Measurements from ENCODE around the gene ABCA7. TPM values are rescaled to one million over a fixed set of nuclear protein-coding genes. Genes with fewer than 3 reads are reported as not detected.
"Not testable (repeated sequence)": the region's sequence is repeated elsewhere in the genome, so short reads cannot be mapped to it uniquely, and the experiment has no call there.

ABCA7 gene
- total RNA-seq, 4 donors from 2014 or later = 12.6 to 24.4 (median 18.7) TPM

DNA sequence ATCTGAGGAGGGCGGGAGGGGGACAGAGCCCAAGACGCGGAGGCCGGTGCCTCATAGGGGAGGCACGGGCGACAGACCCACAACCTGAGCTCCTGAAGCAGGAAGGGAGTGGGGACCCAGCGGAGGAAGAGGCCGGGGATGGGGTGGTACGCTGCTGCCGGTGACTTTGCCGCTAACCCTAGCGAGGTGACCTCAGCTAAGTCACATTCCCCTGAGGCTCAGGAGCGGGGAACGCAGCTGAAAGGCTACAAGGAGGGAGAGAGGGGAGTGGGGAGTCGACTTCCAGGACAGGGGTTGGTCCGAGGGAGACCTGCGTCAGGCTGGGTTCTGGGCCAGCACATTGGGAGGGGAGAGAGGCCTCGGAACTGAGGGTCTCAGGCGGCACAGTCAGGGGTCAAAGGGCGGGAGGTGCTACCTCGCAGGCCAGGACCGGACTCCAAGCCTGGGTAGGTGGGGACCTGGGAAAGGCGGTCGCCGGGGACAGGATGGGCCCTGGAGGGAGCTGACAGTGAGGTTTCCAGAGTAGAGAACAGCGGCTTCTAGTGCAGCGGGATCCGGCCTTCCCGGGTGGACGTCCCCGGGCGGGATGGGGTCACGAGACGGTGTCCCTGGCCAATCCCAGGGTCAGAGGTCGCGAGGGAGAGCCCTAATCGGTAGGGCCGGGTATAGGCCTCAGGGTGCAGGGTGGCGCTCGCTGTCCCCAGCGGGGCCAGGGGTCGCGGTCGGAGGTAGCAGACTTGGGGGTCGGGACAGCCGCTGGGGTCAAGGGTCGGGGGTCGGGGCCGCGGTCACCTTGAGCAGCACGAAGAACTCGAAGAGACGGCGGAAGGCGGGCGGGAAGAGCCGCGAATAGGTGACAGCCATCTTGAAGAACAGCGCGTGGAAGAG, 19.7 kb upstream of the ABCA7 start:
- H3K27me3 ChIP-seq = no peaks in the 10 kb centered on the region

GRCh38 chr19:1020868-1021425, 19.0 kb upstream of the ABCA7 start, which contains the start of gene TMEM259:
TMEM259 (minus strand) TSS chr19:1021123; CDS start chr19:1020996, 127 bp downstream.
- H3K9me3 ChIP-seq = no peaks in the 10 kb centered on the region
- intact Hi-C loops (cut with DNase I) = loop anchor here (5.0 kb wide), 1 partner anchor 81 kb away; the partner anchor contains the start of gene GPX4
- peaks cover 42 to 69% (median 57%) of the 10 kb centered on the region in 3 donors for H3K4me1 ChIP-seq
- peak within 1 kb of the TSS; percentile 91 to 97 (median 96) for H3K27ac ChIP-seq
- peak; percentile 85 for DNase-seq
- TF ChIP-seq POLR2A (IDR thresholded peaks at IDR 0.05) = peak in 3 of 4 donors; percentile 67 to 85 (median 77)
- TF ChIP-seq CTCF (IDR thresholded peaks at IDR 0.05) = peak in 1 of 6 experiments; percentile 8
- 0 to 2% methylated on average over 5 to 13 of the region's 68 CpGs for WGBS, 2 donors
- H3K27me3 ChIP-seq = no peaks in the 10 kb centered on the region
- no peaks in the 10 kb centered on the region for H3K36me3 ChIP-seq
- peak within 1 kb of the TSS; percentile 86 to 95 (median 94) for H3K4me3 ChIP-seq

More for the DNA sequence above, 19.7 kb upstream of the ABCA7 start:
- peaks cover 0 to 2% (median 0%) of the 10 kb centered on the region in 3 donors for H3K36me3 ChIP-seq
- TF ChIP-seq POLR2A (IDR thresholded peaks at IDR 0.05) (no peak), CTCF (IDR thresholded peaks at IDR 0.05) (no peak)
- H3K4me1 ChIP-seq = peaks cover 49 to 70% (median 60%) of the 10 kb centered on the region in 3 donors
- DNase-seq = no peak
- 0 to 1% methylated on average over 5 to 15 of the region's 60 CpGs for WGBS, 2 donors
- H3K9me3 ChIP-seq = no peaks in the 10 kb centered on the region
- H3K27ac ChIP-seq = peak overlapping the region; percentile 91 to 97 (median 96)
- intact Hi-C loops (cut with DNase I) = loop anchor here (5.0 kb wide), 1 partner anchor 82 kb away; the partner anchor contains the start of gene GPX4
- H3K4me3 ChIP-seq = peak overlapping the region; percentile 86 to 95 (median 94)

DNA sequence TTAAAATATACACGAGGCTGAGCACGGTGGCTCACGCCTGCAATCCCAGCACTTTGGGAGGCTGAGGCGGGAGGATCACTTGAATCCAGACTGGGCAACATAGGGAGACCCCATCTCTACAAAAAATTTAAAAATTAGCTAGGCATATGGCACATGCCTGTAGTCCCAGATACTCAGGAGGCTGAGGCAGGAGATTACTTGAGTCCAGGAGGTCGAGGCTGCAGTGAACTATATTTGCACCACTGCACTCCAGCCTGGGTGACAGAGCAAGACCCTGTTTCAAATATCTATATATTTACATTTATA, 16.1 kb upstream of the ABCA7 start:
- WGBS, 2 donors = 75 to 78% methylated on average over 5 of the region's 5 CpGs
- DNase-seq, H3K9me3 ChIP-seq, H3K4me3 ChIP-seq, H3K36me3 ChIP-seq, H3K27me3 ChIP-seq: not testable (repeated sequence)
- Histone ChIP-seq H3K4me1 (peaks cover 25 to 66% (median 37%) of the 10 kb centered on the region in 3 donors), H3K27ac (peak overlapping the region in 1 of 4 donors; percentile 97)
- intact Hi-C loops (cut with DNase I) = loop anchor here (5.0 kb wide), 1 partner anchor 78 kb away; the partner anchor contains the start of gene GPX4

- intact Hi-C loops (cut with DNase I); H3K9me3 ChIP-seq; H3K27me3 ChIP-seq; H3K4me3 ChIP-seq; DNase-seq; H3K36me3 ChIP-seq: not testable (repeated sequence)
- H3K4me1 ChIP-seq = peaks cover 18 to 66% (median 32%) of the 10 kb centered on the region in 3 donors
- 72 to 88% methylated on average over 6 of the region's 6 CpGs for WGBS, 2 donors
- peak overlapping the region in 2 of 4 donors; percentile 98 to 99 for H3K27ac ChIP-seq
Observed at GRCh38 chr19:1025080-1025479, 14.8 kb upstream of the ABCA7 start.

- Histone ChIP-seq H3K4me1 (peaks cover 18 to 74% (median 32%) of the 10 kb centered on the region in 3 donors), H3K27ac (peak within 1 kb of the TSS; percentile 95 to 99 (median 98)), H3K36me3 (peaks cover 0 to 14% (median 4%) of the 10 kb centered on the region in 3 donors), H3K9me3 (no peaks in the 10 kb centered on the region), H3K27me3 (no peaks in the 10 kb centered on the region), H3K4me3 (peak within 1 kb of the TSS; percentile 78 to 99 (median 86))
- WGBS, 2 donors = 22 to 35% methylated on average over 4 to 9 of the region's 63 CpGs
- TF ChIP-seq CTCF (IDR thresholded peaks at IDR 0.05) = no peak
- peak in 3 of 4 donors; percentile 73 to 98 (median 91) for TF ChIP-seq POLR2A (IDR thresholded peaks at IDR 0.05)
- intact Hi-C loops (cut with DNase I) = no loop called here
- DNase-seq = no peak
Observed at GRCh38 chr19:1025960-1026782, 13.7 kb upstream of the ABCA7 start, which contains the start of gene CNN2. CNN2 (plus strand) TSS chr19:1026608; CDS start chr19:1026662, 54 bp downstream.
